GM19395 (cell line): ENCODE data around the gene SNTA1.
A peak's percentile ranks its signal among the peaks of the same experiment; 100 is the strongest.
"Not testable (repeated sequence)": the region's sequence is repeated elsewhere in the genome, so short reads cannot be mapped to it uniquely, and the experiment has no call there.

Source experiments
- ATAC-seq: cut with Tn5 transposase; IDR thresholded peaks from one replicate; pipeline ENCODE4 v1.9.1; 2021; ENCODE audit warnings: mild to moderate bottlenecking, moderate library complexity; ENCODE audit not compliant: unreplicated experiment

The SNTA1 gene

DNA sequence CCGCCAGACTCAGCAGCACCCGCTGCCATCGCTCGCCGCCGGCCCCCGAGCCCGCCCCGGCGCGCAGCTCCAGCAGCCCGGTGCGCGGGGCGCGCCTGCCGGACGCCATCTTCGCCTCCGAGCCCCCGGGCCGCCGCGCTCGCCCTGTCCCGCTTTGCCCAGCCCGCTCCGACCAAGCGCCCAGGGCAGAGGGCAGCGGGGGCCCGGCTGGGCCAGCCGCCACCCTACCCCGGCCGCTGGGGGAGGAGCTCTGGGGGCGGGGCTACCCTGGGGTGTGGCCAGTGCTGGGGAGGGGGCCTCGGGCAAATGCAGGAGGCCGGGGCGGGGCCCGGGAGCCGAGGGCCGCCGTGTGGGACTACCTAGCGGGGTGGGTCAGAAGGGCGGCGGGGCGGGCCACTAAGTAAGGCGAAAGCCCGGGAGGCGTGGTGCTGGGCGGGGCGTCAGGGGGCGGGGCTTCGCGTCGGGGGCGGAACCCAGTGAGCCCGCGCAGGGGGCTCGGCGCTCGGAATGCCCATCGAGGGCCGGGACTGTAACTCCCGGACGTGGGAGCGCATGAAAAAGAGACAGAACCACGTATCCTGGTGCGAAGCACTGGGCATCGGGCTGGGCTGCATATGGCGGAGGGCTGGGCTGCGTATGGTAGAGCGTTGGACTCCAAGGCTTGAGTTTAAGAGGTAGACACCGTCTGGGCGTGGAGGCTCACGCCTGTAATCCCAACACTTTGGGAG, at the start of gene SNTA1:
Gene SNTA1 (minus strand): TSS at position 252 of the 728 bp plus-strand sequence. CDS start 143 bp downstream, at position 109.
- ATAC-seq = peak; percentile 69

GRCh38 chr20:33490934-33491656, 47.5 kb upstream of the SNTA1 start:
- no peak for ATAC-seq

- ATAC-seq = peak; percentile 63
Measured at GRCh38 chr20:33490023-33490933, 46.7 kb upstream of the SNTA1 start, which contains the start of gene CBFA2T2. Gene CBFA2T2, plus strand, starts transcription at chr20:33490096. Its CDS starts 172 bp downstream, at chr20:33490268.

- peak; percentile 93 for ATAC-seq
Measured at GRCh38 chr20:33489495-33490022, 46.0 kb upstream of the SNTA1 start.

DNA sequence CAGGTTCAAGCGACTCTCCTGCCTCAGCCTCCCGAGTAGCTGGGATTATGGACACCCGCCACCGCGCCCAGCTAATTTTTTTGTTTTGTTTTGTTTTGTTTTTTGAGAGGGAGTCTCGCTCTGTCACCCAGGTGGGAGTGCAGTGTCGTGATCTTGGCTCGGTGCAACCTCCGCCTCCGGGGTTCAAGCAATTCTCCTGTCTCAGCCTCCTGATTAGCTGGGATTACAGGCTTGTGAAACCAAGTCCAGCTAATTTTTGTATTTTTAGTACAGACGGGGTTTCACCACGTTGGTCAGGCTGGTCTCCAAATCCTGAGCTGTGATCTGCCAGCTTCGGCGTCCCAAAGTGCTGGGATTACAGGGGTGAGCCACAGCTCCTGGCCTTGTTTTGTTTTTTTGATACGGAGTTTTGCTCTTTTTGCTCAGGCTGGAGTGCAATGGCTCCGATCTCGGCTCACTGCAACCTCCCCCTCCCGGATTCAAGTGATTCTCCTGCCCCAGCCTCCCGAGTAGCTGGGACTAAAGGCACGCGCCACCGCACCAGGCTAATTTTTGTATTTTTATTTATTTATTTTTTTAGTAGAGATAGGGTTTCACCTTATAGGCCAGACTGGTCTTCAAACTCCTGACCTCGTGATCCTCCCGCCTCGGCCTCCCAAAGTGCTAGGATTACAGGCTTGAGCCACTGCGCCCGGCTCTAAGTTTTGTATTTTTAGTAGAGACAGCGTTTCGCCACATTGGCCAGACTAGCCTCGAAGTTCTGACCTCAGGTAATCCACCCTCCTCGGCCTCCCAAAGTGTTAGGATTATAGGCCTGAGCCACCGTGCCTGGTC, 45.3 kb upstream of the SNTA1 start:
- not testable (repeated sequence) for ATAC-seq

DNA sequence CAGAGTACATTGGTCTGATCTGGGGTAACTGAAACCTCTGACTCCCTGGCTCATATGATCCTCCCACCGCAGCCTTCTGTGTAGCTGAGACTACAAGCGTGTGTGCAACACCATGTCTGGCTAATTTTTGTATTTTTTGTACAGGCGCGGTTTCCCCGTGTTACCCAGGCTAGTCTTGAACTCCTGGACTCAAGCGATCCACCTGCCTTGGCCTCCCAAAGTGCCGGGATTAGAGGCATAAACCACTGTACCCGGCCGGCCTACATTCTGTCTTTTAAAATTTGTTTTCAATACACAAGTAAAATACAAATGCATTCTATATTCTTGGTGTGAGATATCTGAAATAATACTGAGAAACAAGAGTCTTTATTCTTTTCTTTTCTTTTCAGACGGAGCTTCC, 44.6 kb upstream of the SNTA1 start:
- no peak for ATAC-seq

GRCh38 chr20:33483186-33483585, 39.6 kb upstream of the SNTA1 start:
- ATAC-seq = not testable (repeated sequence)

DNA sequence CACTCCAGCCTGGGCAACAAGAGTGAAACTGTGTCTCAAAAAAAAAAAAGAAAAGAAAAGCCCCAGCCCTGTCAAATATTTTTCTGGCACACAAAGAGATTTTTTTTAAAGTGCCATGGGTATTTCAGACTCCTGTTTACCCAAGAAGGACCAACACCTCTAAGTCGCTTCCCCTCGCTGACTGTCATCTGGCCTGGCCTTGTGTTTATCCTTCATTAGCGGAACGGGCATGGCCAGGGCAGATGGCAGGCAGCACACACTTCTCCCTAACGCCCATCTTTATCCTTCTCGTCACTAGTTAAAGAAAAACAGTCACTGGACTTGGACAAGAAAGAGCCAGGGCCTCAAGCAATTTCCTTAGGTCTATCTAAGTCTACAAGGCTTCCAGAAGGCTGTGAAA, 39.0 kb upstream of the SNTA1 start:
- ATAC-seq = no peak

GRCh38 chr20:33481431-33481941, 37.9 kb upstream of the SNTA1 start:
- ATAC-seq = no peak

DNA sequence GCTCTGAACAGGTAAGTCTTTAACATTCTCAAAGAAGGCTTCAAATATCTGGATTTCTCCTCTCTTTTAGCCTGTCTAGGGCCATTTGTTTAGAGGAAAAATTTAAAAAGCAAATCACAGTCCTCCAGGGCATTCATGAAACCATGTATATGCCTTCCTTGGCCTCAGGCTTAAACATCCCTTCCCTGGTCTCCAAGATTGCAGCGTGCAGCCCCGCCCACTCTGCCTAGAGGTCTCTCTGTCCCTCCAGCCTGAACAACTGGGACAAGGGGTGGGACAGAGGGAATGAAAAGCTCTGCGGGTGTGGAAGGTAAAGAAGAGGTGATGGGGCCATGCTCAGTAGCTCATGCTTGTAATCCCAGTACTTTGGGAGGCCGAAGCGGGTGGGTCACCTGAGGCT, 36.5 kb upstream of the SNTA1 start:
- ATAC-seq = no peak

- no peak for ATAC-seq
Measured at GRCh38 chr20:33477386-33478234, 34.0 kb upstream of the SNTA1 start.

- no peak for ATAC-seq
Measured at GRCh38 chr20:33475381-33476152, 32.0 kb upstream of the SNTA1 start.

DNA sequence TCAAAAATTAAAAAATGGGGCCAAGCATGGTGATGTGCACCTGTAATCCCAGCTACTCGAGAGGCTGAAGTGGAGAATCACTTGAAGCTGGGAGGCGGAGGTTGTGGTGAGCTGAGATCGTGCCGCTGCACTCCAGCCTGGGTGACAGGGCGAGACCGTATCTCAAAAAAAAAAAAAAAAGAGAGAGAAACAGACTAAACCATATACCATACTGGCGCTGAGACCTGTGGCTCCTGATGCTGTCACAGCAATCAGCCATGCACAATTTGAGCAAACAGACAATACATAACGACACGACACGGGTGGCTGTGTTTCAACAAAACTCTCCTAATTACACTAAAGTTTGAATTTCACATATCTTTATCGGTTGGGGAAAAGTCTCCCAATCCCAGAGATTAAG, 31.4 kb upstream of the SNTA1 start:
- ATAC-seq = no peak

- ATAC-seq = no peak
Measured at GRCh38 chr20:33474097-33474873, 30.7 kb upstream of the SNTA1 start.

DNA sequence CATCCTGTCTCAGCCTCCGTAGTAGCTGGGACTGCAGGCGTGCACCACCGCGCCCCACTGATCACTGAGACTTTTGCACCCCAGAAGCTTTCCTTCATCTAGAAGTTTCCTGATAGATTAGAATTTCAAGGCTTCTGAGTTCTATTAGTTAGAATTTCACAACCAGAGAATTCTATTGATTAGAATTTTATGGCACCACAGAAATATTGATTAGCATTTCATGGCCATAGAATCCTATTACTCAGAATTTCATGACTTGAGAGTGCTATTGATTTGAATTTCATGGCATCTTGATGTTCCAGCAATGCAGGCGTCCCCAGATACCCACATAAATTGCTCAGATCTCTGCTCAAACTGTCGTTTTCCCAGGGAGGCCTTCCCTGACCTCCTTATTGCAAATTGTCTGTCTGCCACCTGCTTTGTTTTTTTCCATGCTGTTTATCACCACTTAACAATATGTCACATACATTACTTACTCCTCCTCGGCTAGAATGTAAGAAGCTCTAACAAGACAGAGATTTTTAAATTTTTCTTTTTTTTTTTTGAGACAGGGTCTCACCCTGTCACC, 29.4 kb upstream of the SNTA1 start:
- no peak for ATAC-seq

GRCh38 chr20:33470866-33471265, 27.3 kb upstream of the SNTA1 start:
- no peak for ATAC-seq

GRCh38 chr20:33470457-33470856, 26.9 kb upstream of the SNTA1 start:
- no peak for ATAC-seq
